Breast epithelium (tissue), 3 donors: ENCODE data around the gene ACER3.

ENCODE experiments used
- POLR2A ChIP-seq: fragments of 450-650 bp; IDR thresholded peaks from one replicate; pipeline ENCODE4 v1.6.1; 2016; ENCODE audit warnings: antibody characterized with exemption, mild to moderate bottlenecking, moderate library complexity
- TF ChIP-seq, protein P1 (sequence below), 3 donors: fragments of 450-650 bp; IDR thresholded peaks; one replicate each; pipeline ENCODE4 v1.5.1; 2016 to 2017; ENCODE audit warnings: antibody characterized with exemption in 3 of 3, mild to moderate bottlenecking in 3 of 3, moderate library complexity in 3 of 3

DNA sequence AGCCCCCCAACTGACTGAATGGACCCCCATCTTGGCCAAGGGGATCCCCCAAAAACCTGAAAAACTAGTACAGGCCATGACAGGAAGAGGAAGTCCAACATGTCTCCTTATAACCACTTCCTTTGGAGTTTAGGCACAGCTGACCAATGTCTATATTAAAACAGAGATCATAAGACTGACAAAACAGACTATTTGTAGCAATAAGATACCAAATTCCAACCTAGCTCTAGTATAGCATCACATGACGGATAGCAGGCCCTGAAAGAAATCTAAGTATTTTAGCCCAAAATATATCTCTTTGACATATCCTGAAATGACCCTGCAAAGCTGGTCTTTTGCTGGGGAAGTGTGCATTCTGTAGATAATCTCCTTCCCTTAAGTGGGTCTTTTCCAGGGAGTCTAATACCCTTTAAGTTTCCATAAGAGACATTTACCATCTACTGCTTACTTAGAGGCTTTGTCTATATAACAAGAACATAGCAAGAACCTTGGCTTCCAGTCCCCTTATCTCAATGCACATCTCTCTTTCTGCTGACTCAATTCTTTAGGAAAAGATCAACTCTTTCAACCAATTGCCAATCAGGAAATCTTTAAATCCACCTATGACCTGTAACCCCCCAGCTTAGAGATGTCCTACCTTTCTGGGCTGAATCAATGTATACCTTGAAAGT is 34.9 kb upstream of the ACER3 start:
- TF ChIP-seq, protein P1, sequence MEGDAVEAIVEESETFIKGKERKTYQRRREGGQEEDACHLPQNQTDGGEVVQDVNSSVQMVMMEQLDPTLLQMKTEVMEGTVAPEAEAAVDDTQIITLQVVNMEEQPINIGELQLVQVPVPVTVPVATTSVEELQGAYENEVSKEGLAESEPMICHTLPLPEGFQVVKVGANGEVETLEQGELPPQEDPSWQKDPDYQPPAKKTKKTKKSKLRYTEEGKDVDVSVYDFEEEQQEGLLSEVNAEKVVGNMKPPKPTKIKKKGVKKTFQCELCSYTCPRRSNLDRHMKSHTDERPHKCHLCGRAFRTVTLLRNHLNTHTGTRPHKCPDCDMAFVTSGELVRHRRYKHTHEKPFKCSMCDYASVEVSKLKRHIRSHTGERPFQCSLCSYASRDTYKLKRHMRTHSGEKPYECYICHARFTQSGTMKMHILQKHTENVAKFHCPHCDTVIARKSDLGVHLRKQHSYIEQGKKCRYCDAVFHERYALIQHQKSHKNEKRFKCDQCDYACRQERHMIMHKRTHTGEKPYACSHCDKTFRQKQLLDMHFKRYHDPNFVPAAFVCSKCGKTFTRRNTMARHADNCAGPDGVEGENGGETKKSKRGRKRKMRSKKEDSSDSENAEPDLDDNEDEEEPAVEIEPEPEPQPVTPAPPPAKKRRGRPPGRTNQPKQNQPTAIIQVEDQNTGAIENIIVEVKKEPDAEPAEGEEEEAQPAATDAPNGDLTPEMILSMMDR (IDR thresholded peaks at IDR 0.05): no peak
- no peak for TF ChIP-seq POLR2A
